IMR-90 (cell line): ENCODE data around the gene VEZT. TPM values are rescaled to one million over a fixed set of nuclear protein-coding genes. Genes with fewer than 3 reads are reported as not detected.

ENCODE experiments used
- ATAC-seq: fragments of 200-7000 bp; cut with Tn5 transposase; 2 replicates; pipeline ENCODE4 v1.9.1; 2020; ENCODE audit warnings: low read depth, mild to moderate bottlenecking, moderate library complexity
- BruUV-seq: library from RNA; stranded (reverse); fragments of 400-500 nt; replicated peaks from 2 replicates; lab custom pipeline; 2021; lab: Mats Ljungman, UMichigan
- CTCF ChIA-PET: fragments of 300-600 bp; formaldehyde crosslinking; extraction: SDS; loops from one replicate; lab custom pipeline; 2021; ENCODE audit warnings: antibody characterized with exemption; lab: Yijun Ruan, JAX
- POLR2A ChIA-PET: fragments of 300-600 bp; sonication (Branson Sonifier 250); formaldehyde crosslinking; loops from one replicate; lab custom pipeline; 2022; ENCODE audit warnings: antibody characterized with exemption; ENCODE audit not compliant: unreplicated experiment; lab: Charles Lee
- DNase-seq: peaks from one replicate; pipeline ENCODE4 v3.0.0; 2013
- H2AFZ ChIP-seq: replicated peaks from 2 replicates; pipeline ENCODE3; 2013; ENCODE audit warnings: low read length, mild to moderate bottlenecking; ENCODE audit not compliant: poor library complexity
- H2AK5ac ChIP-seq: 2 replicates; pipeline ENCODE4 v1.6.1; 2013; ENCODE audit warnings: low read depth, low read length, inconsistent platforms
- H2AK9ac ChIP-seq: replicated peaks from 2 replicates; pipeline ENCODE3; 2013; ENCODE audit warnings: mild to moderate bottlenecking, low read depth, low read length, moderate library complexity; ENCODE audit not compliant: poor library complexity
- H2BK120ac ChIP-seq: 2 replicates; pipeline ENCODE4 v1.6.1; 2013; ENCODE audit warnings: low read depth, low read length, inconsistent platforms
- H2BK15ac ChIP-seq: 3 replicates; pipeline ENCODE4 v1.6.1; 2013; ENCODE audit warnings: low read depth, low read length, inconsistent platforms
- H2BK20ac ChIP-seq: 2 replicates; pipeline ENCODE4 v1.6.1; 2013; ENCODE audit warnings: low read depth, mild to moderate bottlenecking, inconsistent platforms, low read length, moderate library complexity
- H2BK5ac ChIP-seq: 2 replicates; pipeline ENCODE4 v1.6.1; 2013; ENCODE audit warnings: mild to moderate bottlenecking, low read depth, low read length, inconsistent platforms; ENCODE audit not compliant: poor library complexity, severe bottlenecking
- H3K14ac ChIP-seq: replicated peaks from 2 replicates; pipeline ENCODE4 v1.6.1; 2013; ENCODE audit warnings: low read depth, low read length, inconsistent platforms
- H3K18ac ChIP-seq: 2 replicates; pipeline ENCODE4 v1.6.1; 2013; ENCODE audit warnings: low read depth, low read length, control low read depth
- H3K23ac ChIP-seq: 2 replicates; pipeline ENCODE4 v1.6.1; 2013; ENCODE audit warnings: low read depth, low read length, inconsistent platforms
- H3K27ac ChIP-seq: 2 replicates; pipeline ENCODE4 v1.5.1; 2013; ENCODE audit warnings: mild to moderate bottlenecking, control low read depth, low read length; ENCODE audit not compliant: insufficient read depth
- H3K27me3 ChIP-seq: 2 replicates; pipeline ENCODE4 v1.6.1; 2013; ENCODE audit warnings: low read length; ENCODE audit not compliant: control insufficient read depth, insufficient read depth
- H3K36me3 ChIP-seq: 2 replicates; pipeline ENCODE4 v1.6.1; 2013; ENCODE audit warnings: low read length, mixed read lengths; ENCODE audit not compliant: control insufficient read depth, insufficient read depth
- H3K4ac ChIP-seq: 2 replicates; pipeline ENCODE4 v1.6.1; 2013; ENCODE audit warnings: low read depth, low read length, inconsistent platforms
- H3K4me1 ChIP-seq: 2 replicates; pipeline ENCODE4 v1.6.1; 2013; ENCODE audit warnings: low read length, mixed read lengths; ENCODE audit not compliant: control insufficient read depth, insufficient read depth
- H3K4me2 ChIP-seq: 2 replicates; pipeline ENCODE4 v1.6.1; 2013; ENCODE audit warnings: low read depth, mild to moderate bottlenecking, control low read depth, low read length, moderate library complexity
- H3K4me3 ChIP-seq: 2 replicates; pipeline ENCODE4 v1.5.1; 2013; ENCODE audit warnings: low read depth, mild to moderate bottlenecking, control low read depth, low read length, moderate library complexity; ENCODE audit not compliant: insufficient read depth
- H3K56ac ChIP-seq: 2 replicates; pipeline ENCODE4 v1.6.1; 2013; ENCODE audit warnings: low read length, inconsistent platforms; ENCODE audit not compliant: insufficient read depth; ENCODE audit errors: extremely low read depth
- H3K79me1 ChIP-seq, 2 experiments: 2 replicates each; pipeline ENCODE4 v1.6.1; 2013; ENCODE audit warnings: low read length in 2 of 2, inconsistent platforms in 1 of 2, low read depth in 1 of 2
- H3K9ac ChIP-seq: 2 replicates; pipeline ENCODE4 v1.6.1; 2013; ENCODE audit warnings: low read depth, low read length, control low read depth
- H3K9me1 ChIP-seq: 2 replicates; pipeline ENCODE4 v1.6.1; 2013; ENCODE audit warnings: low read length, inconsistent platforms; ENCODE audit not compliant: insufficient read depth
- H3K9me3 ChIP-seq: 2 replicates; pipeline ENCODE4 v1.6.1; 2013; ENCODE audit warnings: low read length; ENCODE audit not compliant: control insufficient read depth, insufficient read depth
- H4K20me1 ChIP-seq: 2 replicates; pipeline ENCODE4 v1.6.1; 2013; ENCODE audit warnings: low read length, inconsistent platforms; ENCODE audit not compliant: insufficient read depth
- H4K5ac ChIP-seq: 2 replicates; pipeline ENCODE4 v1.6.1; 2013; ENCODE audit warnings: mild to moderate bottlenecking, low read depth, low read length, control low read depth
- H4K8ac ChIP-seq, 2 experiments: 2 replicates each; pipeline ENCODE4 v1.6.1; 2013; ENCODE audit warnings: low read depth in 2 of 2, low read length in 2 of 2, control low read depth in 1 of 2, inconsistent platforms in 1 of 2
- H4K91ac ChIP-seq: 2 replicates; pipeline ENCODE4 v1.6.1; 2013; ENCODE audit warnings: low read depth, low read length, inconsistent platforms; ENCODE audit not compliant: insufficient read depth
- FOS ChIP-seq: fragments of 150-350 bp; IDR thresholded peaks from 2 replicates; pipeline ENCODE4 v1.6.1; 2016; ENCODE audit warnings: low read depth, low read length
- MAFK ChIP-seq: IDR thresholded peaks from 2 replicates; pipeline ENCODE4 v1.6.1; 2012; ENCODE audit warnings: low read depth, low read length, improper control_type of control experiment
- MAZ ChIP-seq: IDR thresholded peaks from 2 replicates; pipeline ENCODE4 v1.6.1; 2012; ENCODE audit warnings: low read depth, mild to moderate bottlenecking, low read length, improper control_type of control experiment, moderate library complexity, borderline replicate concordance
- MXI1 ChIP-seq: IDR thresholded peaks from 2 replicates; pipeline ENCODE4 v1.6.1; 2012; ENCODE audit warnings: low read depth, mild to moderate bottlenecking, low read length, moderate library complexity, borderline replicate concordance
- NFE2L2 ChIP-seq: fragments of 150-350 bp; IDR thresholded peaks from 2 replicates; pipeline ENCODE4 v1.6.1; 2016; ENCODE audit warnings: low read depth, mild to moderate bottlenecking, low read length
- RFX5 ChIP-seq: IDR thresholded peaks from 2 replicates; pipeline ENCODE4 v1.8.0; 2012; ENCODE audit warnings: low read depth, mild to moderate bottlenecking, low read length, moderate library complexity
- SMC3 ChIP-seq: fragments of 150-350 bp; IDR thresholded peaks from 2 replicates; pipeline ENCODE4 v1.6.1; 2016; ENCODE audit warnings: low read depth, mild to moderate bottlenecking, antibody characterized with exemption, low read length, moderate library complexity
- WGBS, 2 experiments: methylation state at CpG; one replicate each; pipeline versions ENCODE4 v1.1.5 to v1.1.7; 2013; ENCODE audit warnings: missing lambda C conversion rate in 2 of 2; ENCODE audit not compliant: insufficient read length in 1 of 2; ENCODE audit errors: extremely low coverage in 2 of 2; 5-methylcytosine and 5-hydroxymethylcytosine counted together
- dilution Hi-C: fragments of 300-500 bp; cut with HindIII; formaldehyde crosslinking; loops from one replicate; pipeline ENCODE4 v1.14.3; 2018; ENCODE audit warnings: low sequenced_read_pairs; ENCODE audit not compliant: unreplicated experiment
- in situ Hi-C: fragments of 300-500 bp; cut with MboI; formaldehyde crosslinking; loops from 3 replicates; pipeline ENCODE4 v1.14.3; 2019; ENCODE audit warnings: low sequenced_read_pairs, inconsistent platforms, mixed read lengths
- intact Hi-C: fragments of 100-400 bp; cut with micrococcal nuclease; formaldehyde crosslinking; loops from 2 replicates; pipeline ENCODE4 v1.10.0; 2022
- polyA plus RNA-seq, 3 experiments: library from polyadenylated mRNA; depleted of rRNA; stranded (reverse); fragments of >200 nt; gene quantifications; 2 replicates each; pipeline ENCODE4 v1.2.3, GENCODE V29; 2012; ENCODE audit warnings: low replicate concordance in 1 of 3
- total RNA-seq: library from RNA; depleted of rRNA; stranded (reverse); fragments of >200 nt; gene quantifications from 2 replicates; pipeline ENCODE4 v1.2.3, GENCODE V29; 2012
- TF ChIP-seq, protein P1 (sequence below): fragments of 150-350 bp; IDR thresholded peaks from 2 replicates; pipeline ENCODE4 v1.6.1; 2017; ENCODE audit warnings: mild to moderate bottlenecking, antibody characterized with exemption, low read length, low read depth

VEZT gene
- total and polyA plus RNA-seq, 2 of the 4 experiments (the other 2 are of a cell fraction) = 54.5 to 90.2 TPM

DNA sequence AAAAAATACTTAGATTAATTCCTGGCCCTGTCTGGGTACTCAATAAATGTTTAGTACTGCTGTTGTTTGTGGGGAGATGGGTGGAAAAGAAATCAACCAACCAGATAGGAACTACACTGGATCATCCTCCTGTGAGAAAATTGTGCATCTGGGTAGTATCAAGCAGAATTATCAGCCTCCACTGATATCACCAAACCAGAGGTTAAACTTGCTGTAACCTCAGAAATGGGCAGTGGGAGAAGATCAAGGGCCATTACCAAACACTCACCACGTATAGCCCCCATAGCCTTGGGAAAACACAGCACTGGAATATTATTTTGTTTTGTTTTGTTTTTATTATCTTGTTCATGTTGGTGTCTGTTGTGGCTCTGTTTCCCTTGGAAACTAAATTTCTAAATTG lies 19.7 kb downstream of the VEZT start:
- DNase-seq (no peak), ATAC-seq (no peak)
- ChIA-PET CTCF (no interaction called here), POLR2A (no interaction called here)
- no peak overlapping the region for H3K4me2 ChIP-seq
- TF ChIP-seq NFE2L2 = no peak
- TF ChIP-seq RFX5 = no peak
- no peak for TF ChIP-seq MAFK
- TF ChIP-seq SMC3 = no peak
- no peak for TF ChIP-seq FOS
- TF ChIP-seq, protein P1, sequence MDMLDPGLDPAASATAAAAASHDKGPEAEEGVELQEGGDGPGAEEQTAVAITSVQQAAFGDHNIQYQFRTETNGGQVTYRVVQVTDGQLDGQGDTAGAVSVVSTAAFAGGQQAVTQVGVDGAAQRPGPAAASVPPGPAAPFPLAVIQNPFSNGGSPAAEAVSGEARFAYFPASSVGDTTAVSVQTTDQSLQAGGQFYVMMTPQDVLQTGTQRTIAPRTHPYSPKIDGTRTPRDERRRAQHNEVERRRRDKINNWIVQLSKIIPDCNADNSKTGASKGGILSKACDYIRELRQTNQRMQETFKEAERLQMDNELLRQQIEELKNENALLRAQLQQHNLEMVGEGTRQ = no peak
- TF ChIP-seq MXI1 = no peak
- no peak for TF ChIP-seq MAZ
- no CpG with 5 or more reads among the region's 1 CpG for WGBS, 2 experiments
- no peak overlapping the region for H3K9ac ChIP-seq
- no peak overlapping the region for H2AFZ ChIP-seq
- H4K8ac ChIP-seq = no peak overlapping the region
- no peak overlapping the region for H3K4me3 ChIP-seq
- in situ Hi-C loops (no loop called here), intact Hi-C loops (no loop called here), dilution Hi-C loops (no loop called here)
- H2BK20ac ChIP-seq = no peak overlapping the region
- H3K4ac ChIP-seq = no peak overlapping the region
- H4K91ac ChIP-seq = no peak overlapping the region
- H3K9me3 ChIP-seq = no peaks in the 10 kb centered on the region
- 0 out of 2 replicates have a peak, but pooled peaks cover 2% of the 10 kb centered on the region for H3K4me1 ChIP-seq
- H4K20me1 ChIP-seq = 0 out of 2 replicates have a peak, but pooled peaks cover 4% of the 10 kb centered on the region
- no peak overlapping the region for H2AK9ac ChIP-seq
- H2AK5ac ChIP-seq = no peak overlapping the region
- H2BK120ac ChIP-seq = no peak overlapping the region
- no peak overlapping the region for H3K14ac ChIP-seq
- H2BK15ac ChIP-seq = no peak overlapping the region
- peaks cover 3% of the 10 kb centered on the region; the same call in 1 of the 2 replicates for H3K36me3 ChIP-seq
- no peaks in the 10 kb centered on the region for H3K27me3 ChIP-seq
- H3K56ac ChIP-seq = no peak overlapping the region
- H3K27ac ChIP-seq = no peak overlapping the region
- H2BK5ac ChIP-seq = no peak overlapping the region
- H4K5ac ChIP-seq = no peak overlapping the region
- no peaks in the 10 kb centered on the region for H3K9me1 ChIP-seq
- BruUV-seq = no TSS peak
- peaks cover 17 to 52% of the 10 kb centered on the region in 2 experiments for H3K79me1 ChIP-seq
- H3K23ac ChIP-seq = no peak overlapping the region
- no peak overlapping the region; the same call in 1 of the 2 replicates for H3K18ac ChIP-seq
